ENCODE data around the gene NAT14.

Gene NAT14

DNA sequence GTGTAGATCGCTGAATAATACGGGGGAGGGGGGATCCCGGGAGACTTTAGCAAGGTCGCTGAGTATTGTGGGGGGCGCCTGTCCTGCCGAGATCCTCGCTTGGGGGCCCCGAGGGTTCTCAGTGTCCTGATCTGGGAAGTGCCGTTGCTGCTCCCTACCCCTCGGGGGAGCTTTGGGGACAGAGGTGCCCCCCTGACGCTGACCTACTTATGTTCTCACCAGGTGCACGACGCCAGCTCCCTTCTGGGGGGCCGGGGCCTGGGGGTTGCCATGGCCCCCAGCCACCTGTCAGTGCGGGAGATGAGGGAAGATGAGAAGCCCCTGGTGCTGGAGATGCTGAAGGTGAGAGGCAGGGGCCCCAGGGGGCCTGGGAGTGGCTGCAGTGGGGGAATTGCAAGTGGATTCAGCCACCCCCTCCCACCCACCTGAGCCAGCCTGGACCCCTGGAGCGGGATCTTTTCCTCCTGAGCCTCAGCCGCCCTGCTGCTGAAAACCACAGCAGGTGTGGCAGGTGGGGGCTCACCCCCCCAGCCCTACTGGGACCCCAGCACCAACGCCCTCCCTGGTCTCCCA lies 537 bp downstream of the NAT14 start:
- Histone ChIP-seq H3K4me3 (ENCODE audit: low read length) (peak overlapping the region; percentile 79), H3K9me3 (ENCODE audit: control insufficient read depth, low read length) (no peaks in the 10 kb centered on the region), H3K4me1 (ENCODE audit: control insufficient read depth, insufficient read depth, low read length) (peaks cover 45% of the 10 kb centered on the region), H3K36me3 (ENCODE audit: control insufficient read depth, insufficient read depth, low read length, severe bottlenecking) (peaks cover 6% of the 10 kb centered on the region), H3K27me3 (replicated peaks; ENCODE audit: control insufficient read depth, insufficient read depth, low read length) (no peaks in the 10 kb centered on the region), H3K9ac (ENCODE audit: low read length) (peak overlapping the region; percentile 77)
- no peak for DNase-seq (ENCODE audit: low read depth)

DNA sequence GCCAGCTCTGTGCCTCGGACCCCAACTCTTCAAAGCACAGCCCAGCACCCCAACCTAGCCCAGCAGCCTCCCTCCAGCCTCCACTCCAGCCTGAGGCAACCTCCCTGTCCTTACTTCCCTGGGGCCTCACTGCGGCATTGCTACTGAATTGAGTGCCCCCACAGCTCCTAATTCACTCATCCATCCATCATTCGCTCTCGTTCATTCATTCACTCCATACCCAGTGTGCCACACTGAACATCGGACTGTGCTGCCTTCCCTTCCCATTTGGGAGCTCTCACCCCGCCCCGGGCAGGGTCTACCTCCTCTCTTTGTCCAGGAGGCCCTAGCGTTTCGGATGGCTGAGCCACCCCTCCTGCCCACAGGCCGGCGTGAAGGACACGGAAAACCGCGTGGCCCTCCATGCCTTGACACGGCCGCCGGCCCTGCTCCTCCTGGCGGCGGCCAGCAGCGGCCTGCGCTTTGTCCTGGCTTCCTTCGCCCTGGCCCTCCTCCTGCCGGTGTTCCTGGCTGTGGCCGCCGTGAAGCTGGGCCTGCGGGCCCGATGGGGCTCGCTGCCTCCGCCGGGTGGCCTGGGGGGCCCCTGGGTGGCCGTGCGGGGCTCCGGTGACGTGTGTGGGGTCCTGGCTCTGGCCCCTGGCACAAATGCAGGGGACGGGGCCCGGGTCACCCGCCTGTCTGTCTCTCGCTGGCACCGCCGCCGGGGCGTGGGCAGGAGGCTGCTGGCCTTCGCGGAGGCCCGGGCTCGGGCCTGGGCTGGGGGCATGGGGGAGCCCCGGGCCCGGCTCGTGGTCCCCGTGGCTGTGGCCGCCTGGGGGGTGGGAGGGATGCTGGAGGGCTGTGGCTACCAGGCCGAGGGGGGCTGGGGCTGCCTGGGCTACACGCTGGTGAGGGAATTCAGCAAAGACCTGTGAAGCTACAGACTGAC lies 1.3 kb downstream of the NAT14 start:
- DNase-seq (ENCODE audit: low read depth) = no peak
- Histone ChIP-seq H3K27me3 (replicated peaks; ENCODE audit: control insufficient read depth, insufficient read depth, low read length) (no peaks in the 10 kb centered on the region), H3K9me3 (ENCODE audit: control insufficient read depth, low read length) (no peaks in the 10 kb centered on the region), H3K9ac (ENCODE audit: low read length) (peak overlapping the region; percentile 75), H3K4me3 (ENCODE audit: low read length) (peak overlapping the region; percentile 79), H3K36me3 (ENCODE audit: control insufficient read depth, insufficient read depth, low read length, severe bottlenecking) (peaks cover 6% of the 10 kb centered on the region), H3K4me1 (ENCODE audit: control insufficient read depth, insufficient read depth, low read length) (peaks cover 49% of the 10 kb centered on the region)

DNA sequence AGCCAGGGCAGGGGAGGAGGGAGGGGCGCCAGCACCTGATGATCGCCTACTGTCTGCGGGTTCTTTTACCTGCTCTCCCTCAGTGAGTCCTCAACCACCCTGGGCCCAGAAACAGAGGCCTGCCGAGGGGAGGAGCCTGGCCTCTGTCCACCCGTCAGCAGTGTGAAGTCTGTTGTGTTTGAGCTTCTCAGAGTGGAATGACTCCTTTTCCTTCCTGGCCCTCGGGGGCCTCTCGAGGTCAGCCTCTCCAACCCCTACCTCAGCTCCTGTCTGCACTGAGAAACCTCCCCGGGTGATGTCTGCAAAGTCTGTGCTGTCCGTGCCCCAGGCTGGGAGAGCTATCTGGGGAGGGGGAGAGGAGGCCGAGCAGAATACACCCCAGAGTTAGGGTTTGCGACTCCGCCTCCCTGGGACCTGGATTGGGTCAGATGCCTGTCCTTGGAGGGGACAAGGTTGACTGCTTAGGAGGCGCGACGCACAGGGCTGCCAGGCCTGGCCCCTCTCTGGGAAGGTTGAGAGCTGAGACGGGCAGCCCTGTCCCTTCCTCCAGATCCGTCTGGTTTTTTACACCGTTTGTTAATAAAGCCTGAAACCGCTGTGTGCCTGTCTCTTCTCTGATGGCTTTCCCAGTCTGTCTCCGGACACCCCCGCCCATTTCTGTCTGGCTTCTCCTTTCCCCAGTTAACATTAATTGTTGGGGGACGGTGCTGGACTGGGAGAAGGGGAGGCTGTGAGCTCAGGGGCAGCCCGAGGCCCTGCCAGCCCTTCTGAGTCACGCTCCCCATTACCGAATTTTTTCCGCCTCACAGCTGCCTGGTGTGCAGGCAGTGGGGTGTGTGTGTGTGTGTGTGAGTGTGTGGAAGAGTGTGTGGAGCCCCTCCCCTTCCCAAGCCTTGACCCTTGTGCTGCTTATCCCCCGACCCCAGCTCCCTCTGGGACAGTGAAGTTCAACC lies 2.3 kb downstream of the NAT14 start:
- Histone ChIP-seq H3K27me3 (replicated peaks; ENCODE audit: control insufficient read depth, insufficient read depth, low read length) (no peaks in the 10 kb centered on the region), H3K36me3 (ENCODE audit: control insufficient read depth, insufficient read depth, low read length, severe bottlenecking) (peaks cover 6% of the 10 kb centered on the region), H3K9me3 (ENCODE audit: control insufficient read depth, low read length) (no peaks in the 10 kb centered on the region), H3K9ac (ENCODE audit: low read length) (peak overlapping the region; percentile 75), H3K4me1 (ENCODE audit: control insufficient read depth, insufficient read depth, low read length) (peaks cover 58% of the 10 kb centered on the region), H3K4me3 (ENCODE audit: low read length) (peak overlapping the region; percentile 32)
- peak; percentile 87 for DNase-seq (ENCODE audit: low read depth)

DNA sequence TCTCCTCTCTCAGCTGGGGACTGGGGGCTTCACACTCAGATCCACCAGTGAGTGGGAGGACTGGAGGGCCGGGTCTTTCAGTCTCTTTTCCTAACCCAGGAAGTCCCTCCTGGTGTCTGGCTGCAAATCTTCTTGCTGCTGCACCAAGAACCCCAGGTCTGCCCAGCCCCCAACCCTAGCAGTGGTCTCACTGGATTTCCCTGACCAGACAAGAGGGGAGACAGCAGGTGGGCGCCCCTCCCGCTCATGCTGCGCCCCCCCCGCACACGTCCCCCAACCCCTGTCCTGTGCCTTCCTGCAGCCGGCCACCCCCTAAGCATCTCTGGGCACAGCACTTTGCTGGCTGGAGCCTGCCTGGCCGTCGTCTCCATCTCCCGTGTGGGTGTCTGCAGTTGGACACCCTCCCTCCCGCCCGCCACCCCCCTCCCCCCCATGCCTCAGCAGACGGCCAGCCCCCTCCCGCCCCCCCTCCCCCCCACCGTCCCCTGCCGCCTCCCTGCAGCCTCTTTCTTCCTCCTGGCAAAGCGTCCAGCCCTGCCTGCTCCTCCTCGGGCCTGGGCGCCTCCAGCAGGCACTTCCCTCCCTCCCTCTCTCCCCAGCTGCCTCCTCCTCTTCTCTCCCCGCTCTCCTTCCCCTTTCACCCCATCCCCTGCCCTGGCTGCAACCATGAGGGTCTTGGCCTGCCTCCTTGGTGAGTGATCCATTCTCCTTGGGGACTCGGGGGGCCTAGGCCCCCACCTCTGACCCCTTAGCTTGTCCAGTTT lies 3.1 kb downstream of the NAT14 start, which contains the start of gene SSC5D:
Gene SSC5D, plus strand, starts transcription at position 513 of the 764 bp plus-strand sequence. Its CDS starts 154 bp downstream, at position 667.
- H3K4me3 ChIP-seq (ENCODE audit: low read length) = peak within 1 kb of the TSS; percentile 66
- H3K4me1 ChIP-seq (ENCODE audit: control insufficient read depth, insufficient read depth, low read length) = peaks cover 62% of the 10 kb centered on the region
- no peaks in the 10 kb centered on the region for H3K27me3 ChIP-seq (replicated peaks; ENCODE audit: control insufficient read depth, insufficient read depth, low read length)
- DNase-seq (ENCODE audit: low read depth) = peak; percentile 30
- H3K9ac ChIP-seq (ENCODE audit: low read length) = peak within 1 kb of the TSS; percentile 86
- H3K9me3 ChIP-seq (ENCODE audit: control insufficient read depth, low read length) = no peaks in the 10 kb centered on the region
- H3K36me3 ChIP-seq (ENCODE audit: control insufficient read depth, insufficient read depth, low read length, severe bottlenecking) = no peaks in the 10 kb centered on the region

DNA sequence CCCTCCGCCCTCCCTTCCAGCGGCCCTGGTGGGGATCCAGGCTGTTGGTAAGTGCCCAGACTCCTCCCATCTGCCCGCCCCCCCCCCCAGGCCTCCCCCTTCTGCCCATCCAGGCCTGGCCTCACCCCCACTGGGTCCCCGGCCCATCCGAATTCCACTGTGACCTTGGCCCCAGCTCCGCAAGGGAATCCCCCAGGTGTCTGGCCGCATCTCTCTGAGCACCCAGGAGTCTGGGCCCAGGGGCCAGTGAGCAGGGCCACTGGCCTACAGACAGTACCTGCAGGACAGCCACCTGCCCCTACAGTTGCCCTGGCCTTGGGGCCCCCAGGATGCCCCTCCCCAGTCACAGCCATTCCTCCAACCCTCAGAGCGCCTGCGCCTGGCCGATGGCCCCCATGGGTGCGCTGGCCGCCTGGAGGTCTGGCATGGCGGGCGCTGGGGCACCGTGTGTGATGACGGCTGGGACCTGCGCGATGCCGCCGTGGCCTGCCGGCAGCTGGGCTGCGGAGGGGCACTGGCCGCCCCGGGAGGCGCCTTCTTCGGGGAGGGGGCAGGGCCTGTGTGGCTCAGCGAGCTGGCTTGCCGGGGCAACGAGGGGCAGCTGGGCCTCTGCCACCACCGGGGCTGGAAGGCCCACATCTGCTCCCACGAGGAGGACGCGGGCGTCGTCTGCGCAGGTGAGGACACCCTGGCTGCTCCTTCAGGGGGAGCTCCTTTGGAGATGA lies 4.2 kb downstream of the NAT14 start:
- DNase-seq (ENCODE audit: low read depth) = no peak
- Histone ChIP-seq H3K9ac (ENCODE audit: low read length) (peak overlapping the region; percentile 86), H3K27me3 (replicated peaks; ENCODE audit: control insufficient read depth, insufficient read depth, low read length) (no peaks in the 10 kb centered on the region), H3K4me1 (ENCODE audit: control insufficient read depth, insufficient read depth, low read length) (peaks cover 70% of the 10 kb centered on the region), H3K4me3 (ENCODE audit: low read length) (no peak overlapping the region), H3K9me3 (ENCODE audit: control insufficient read depth, low read length) (no peaks in the 10 kb centered on the region), H3K36me3 (ENCODE audit: control insufficient read depth, insufficient read depth, low read length, severe bottlenecking) (no peaks in the 10 kb centered on the region)

DNA sequence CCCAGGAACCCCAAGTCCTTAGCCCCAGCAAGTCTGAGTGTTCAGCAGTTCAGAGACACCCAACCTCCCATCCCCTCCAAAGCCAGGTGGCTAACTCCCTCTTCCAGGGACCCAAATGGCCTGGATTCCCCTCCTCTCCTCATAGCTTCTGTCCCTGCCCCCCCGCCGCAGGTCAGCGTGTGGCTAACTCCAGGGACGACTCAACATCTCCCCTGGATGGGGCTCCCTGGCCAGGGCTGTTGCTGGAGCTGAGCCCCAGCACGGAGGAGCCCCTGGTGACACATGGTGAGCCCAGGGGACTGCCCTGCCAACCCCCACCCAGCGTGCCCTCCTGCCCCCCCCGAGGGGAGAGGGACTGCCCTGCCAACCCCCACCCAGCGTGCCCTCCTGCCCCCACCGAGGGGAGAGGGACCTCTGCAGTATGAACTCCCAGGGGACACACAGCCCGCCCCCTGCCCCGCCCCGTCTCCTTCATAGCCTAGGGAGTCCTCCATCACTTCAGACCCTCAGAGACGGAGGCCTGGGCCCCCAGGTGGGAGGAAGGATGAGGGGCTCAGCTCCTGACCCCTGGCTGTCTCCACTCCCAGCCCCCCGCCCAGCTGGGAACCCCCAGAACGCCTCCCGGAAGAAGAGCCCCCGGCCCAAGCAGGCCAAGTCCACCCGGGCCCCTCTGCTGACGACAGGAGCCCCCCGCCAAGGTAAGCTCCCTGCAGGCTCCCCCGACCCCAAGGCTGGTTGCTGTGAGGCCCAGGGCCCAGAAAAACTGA lies 4.9 kb downstream of the NAT14 start:
- H3K4me1 ChIP-seq (ENCODE audit: control insufficient read depth, insufficient read depth, low read length) = peaks cover 71% of the 10 kb centered on the region

DNA sequence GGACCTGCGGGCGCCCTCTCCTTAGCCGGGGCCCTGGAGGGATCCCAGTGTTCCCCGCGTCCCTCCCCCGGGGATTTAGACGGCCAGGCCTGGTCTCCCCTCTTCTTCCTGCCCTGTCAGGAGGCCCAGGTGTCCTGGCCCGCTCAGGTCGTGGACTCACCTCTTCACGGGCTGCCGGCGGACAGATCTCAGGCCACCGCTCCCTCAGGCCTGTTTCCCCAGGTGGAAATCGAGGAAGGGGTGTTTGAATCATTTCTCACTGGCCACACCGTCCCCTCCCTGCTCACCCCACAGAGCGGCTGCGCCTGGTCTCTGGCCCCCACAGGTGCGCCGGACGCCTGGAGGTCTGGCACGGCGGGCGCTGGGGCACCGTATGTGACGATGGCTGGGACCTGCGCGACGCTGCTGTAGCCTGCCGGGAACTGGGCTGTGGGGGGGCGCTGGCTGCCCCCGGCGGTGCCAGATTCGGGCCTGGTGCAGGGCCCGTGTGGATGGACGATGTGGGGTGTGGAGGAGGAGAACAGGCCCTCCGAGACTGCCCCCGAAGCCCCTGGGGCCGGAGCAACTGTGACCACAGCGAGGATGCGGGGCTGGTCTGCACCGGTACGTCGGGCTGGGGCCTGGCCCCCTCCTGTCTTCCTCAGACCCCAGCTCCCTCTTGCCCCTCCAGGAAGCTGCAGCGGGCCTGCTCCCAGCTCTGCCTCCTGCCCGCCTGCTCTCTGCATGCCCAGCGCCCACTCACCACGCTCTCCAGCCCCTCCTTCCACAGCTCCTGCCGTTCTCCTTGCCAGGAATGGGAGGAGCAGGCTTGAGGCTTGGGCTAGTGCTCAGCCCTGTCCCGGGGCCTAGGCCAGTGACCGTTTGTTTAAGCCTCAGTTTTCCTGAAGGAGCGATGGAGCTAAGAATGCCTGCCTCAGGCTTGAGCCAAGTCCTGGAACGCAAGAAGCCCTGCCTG lies 5.8 kb downstream of the NAT14 start:
- H3K9ac ChIP-seq (ENCODE audit: low read length) = peak overlapping the region; percentile 59
- no peak overlapping the region for H3K4me3 ChIP-seq (ENCODE audit: low read length)
- no peak for DNase-seq (ENCODE audit: low read depth)
- H3K4me1 ChIP-seq (ENCODE audit: control insufficient read depth, insufficient read depth, low read length) = peaks cover 66% of the 10 kb centered on the region
- no peaks in the 10 kb centered on the region for H3K27me3 ChIP-seq (replicated peaks; ENCODE audit: control insufficient read depth, insufficient read depth, low read length)
- H3K36me3 ChIP-seq (ENCODE audit: control insufficient read depth, insufficient read depth, low read length, severe bottlenecking) = no peaks in the 10 kb centered on the region
- no peaks in the 10 kb centered on the region for H3K9me3 ChIP-seq (ENCODE audit: control insufficient read depth, low read length)

More for the DNA sequence above, 4.9 kb downstream of the NAT14 start:
- DNase-seq (ENCODE audit: low read depth) = no peak
- no peaks in the 10 kb centered on the region for H3K27me3 ChIP-seq (replicated peaks; ENCODE audit: control insufficient read depth, insufficient read depth, low read length)
- no peaks in the 10 kb centered on the region for H3K36me3 ChIP-seq (ENCODE audit: control insufficient read depth, insufficient read depth, low read length, severe bottlenecking)
- peak overlapping the region; percentile 58 for H3K9ac ChIP-seq (ENCODE audit: low read length)
- no peaks in the 10 kb centered on the region for H3K9me3 ChIP-seq (ENCODE audit: control insufficient read depth, low read length)
- H3K4me3 ChIP-seq (ENCODE audit: low read length) = no peak overlapping the region

DNA sequence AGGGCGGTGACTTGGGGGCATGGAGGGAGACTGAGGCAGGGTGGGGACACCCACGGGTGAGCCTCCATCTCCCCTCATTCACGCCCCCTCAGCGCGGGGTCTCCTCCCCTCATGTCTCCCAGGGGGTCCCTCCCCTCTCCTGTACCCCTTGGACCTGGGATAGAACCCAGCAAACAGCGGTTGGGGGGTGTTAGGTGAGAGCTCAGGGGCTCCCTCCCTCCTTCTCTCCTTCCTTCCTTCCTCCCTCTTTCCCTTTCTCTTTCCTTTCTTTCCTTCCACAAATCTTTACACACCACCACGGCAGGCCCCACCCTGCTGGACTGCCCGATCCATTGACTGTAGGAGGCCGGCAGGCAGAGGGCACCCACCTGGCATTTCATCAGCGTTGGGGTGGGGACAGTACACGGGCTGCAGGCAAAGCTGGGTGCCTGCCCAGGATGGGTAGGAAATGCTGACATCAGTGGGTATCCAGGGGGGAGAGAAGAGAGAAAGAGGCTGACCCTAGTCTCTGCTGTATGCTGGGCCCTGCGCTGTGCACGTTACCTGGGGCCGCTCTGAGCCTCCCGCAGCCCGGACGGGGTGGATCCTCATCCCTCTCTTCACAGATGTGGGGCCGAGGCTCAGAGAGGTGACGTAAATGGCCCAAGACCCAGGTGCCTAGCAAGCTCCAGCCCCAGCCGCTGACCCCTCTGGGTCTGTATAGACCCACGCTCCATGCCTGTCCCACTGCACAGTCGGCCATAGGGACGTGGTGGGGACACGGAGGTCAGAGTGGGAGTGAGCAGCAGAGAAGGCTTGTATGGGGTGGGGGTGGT lies 6.8 kb downstream of the NAT14 start:
- H3K9ac ChIP-seq (ENCODE audit: low read length) = peak overlapping the region; percentile 59
- H3K4me3 ChIP-seq (ENCODE audit: low read length) = no peak overlapping the region
- H3K9me3 ChIP-seq (ENCODE audit: control insufficient read depth, low read length) = no peaks in the 10 kb centered on the region
- no peaks in the 10 kb centered on the region for H3K27me3 ChIP-seq (replicated peaks; ENCODE audit: control insufficient read depth, insufficient read depth, low read length)
- DNase-seq (ENCODE audit: low read depth) = no peak
- H3K4me1 ChIP-seq (ENCODE audit: control insufficient read depth, insufficient read depth, low read length) = peaks cover 57% of the 10 kb centered on the region
- H3K36me3 ChIP-seq (ENCODE audit: control insufficient read depth, insufficient read depth, low read length, severe bottlenecking) = no peaks in the 10 kb centered on the region

All from adipocyte (in vitro differentiated cells).